HG02870 (cell line): ENCODE measurements around the gene PLCB2.
A peak's percentile ranks its signal among the peaks of the same experiment; 100 is the strongest.

Source experiments
- ATAC-seq: cut with Tn5 transposase; IDR thresholded peaks from one replicate; pipeline ENCODE4 v1.9.1; 2021; ENCODE audit warnings: mild to moderate bottlenecking, moderate library complexity; ENCODE audit not compliant: unreplicated experiment

Gene PLCB2, protein sequence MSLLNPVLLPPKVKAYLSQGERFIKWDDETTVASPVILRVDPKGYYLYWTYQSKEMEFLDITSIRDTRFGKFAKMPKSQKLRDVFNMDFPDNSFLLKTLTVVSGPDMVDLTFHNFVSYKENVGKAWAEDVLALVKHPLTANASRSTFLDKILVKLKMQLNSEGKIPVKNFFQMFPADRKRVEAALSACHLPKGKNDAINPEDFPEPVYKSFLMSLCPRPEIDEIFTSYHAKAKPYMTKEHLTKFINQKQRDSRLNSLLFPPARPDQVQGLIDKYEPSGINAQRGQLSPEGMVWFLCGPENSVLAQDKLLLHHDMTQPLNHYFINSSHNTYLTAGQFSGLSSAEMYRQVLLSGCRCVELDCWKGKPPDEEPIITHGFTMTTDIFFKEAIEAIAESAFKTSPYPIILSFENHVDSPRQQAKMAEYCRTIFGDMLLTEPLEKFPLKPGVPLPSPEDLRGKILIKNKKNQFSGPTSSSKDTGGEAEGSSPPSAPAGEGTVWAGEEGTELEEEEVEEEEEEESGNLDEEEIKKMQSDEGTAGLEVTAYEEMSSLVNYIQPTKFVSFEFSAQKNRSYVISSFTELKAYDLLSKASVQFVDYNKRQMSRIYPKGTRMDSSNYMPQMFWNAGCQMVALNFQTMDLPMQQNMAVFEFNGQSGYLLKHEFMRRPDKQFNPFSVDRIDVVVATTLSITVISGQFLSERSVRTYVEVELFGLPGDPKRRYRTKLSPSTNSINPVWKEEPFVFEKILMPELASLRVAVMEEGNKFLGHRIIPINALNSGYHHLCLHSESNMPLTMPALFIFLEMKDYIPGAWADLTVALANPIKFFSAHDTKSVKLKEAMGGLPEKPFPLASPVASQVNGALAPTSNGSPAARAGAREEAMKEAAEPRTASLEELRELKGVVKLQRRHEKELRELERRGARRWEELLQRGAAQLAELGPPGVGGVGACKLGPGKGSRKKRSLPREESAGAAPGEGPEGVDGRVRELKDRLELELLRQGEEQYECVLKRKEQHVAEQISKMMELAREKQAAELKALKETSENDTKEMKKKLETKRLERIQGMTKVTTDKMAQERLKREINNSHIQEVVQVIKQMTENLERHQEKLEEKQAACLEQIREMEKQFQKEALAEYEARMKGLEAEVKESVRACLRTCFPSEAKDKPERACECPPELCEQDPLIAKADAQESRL

DNA sequence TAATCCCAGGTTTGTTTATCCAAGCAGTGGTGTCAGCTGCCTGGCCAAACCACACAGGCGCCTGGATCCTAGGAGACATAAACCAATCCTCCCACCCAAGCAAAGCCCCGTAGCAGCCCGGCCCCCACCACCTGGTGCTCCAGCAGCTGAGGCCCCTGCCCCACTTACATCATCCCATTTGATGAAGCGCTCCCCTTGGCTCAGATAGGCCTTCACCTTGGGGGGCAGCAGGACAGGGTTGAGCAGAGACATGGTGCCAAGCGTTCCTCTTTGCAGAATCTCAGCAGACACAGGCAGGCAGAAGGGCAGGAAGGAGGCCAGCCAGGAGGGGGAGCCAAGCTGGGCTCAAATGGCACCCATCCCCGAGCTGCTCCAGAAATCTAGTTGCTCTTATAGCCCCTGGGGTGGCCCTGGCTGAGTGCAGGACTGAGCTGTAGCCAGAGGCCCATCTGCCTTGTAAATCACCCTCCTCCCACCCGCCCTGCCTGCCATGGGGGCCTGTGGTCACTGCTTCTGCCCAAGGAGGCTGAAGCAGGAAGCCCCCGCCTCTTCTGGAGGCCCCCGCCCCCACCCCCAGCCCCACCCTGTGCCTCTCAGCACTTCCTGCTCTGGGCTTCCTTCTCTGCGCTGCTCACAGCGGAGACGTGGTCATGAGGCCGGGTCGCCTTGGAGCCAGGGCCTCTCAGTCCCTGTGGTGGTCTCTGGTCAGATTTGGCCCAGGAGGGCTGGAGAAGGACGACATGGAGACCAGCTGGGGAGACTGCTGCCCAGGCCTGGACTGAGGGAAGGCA is at the start of gene PLCB2:
Gene PLCB2 (minus strand): TSS at position 515 of the 791 bp plus-strand sequence. CDS start 263 bp downstream, at position 252.
- ATAC-seq: peak; percentile 59

DNA sequence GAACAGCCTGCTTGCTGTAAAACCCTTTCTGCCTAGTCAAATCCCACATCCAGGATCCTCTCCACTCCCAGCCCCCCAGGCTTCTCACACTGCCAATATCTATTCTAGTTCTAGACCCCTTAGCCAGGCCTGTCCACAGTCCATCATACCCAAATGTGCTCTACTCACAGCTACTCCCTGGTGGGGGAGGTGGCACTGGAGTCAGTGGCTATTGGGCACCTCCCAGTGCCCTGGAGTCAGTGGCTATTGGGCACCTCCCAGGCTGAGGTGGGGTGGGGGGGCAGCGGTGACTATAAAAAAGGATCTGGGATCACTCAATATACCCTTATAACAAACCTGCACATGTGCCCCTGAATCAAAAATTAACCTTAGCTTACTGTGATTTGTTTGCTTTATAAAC is 49.5 kb upstream of the PLCB2 start:
- ATAC-seq: no peak

DNA sequence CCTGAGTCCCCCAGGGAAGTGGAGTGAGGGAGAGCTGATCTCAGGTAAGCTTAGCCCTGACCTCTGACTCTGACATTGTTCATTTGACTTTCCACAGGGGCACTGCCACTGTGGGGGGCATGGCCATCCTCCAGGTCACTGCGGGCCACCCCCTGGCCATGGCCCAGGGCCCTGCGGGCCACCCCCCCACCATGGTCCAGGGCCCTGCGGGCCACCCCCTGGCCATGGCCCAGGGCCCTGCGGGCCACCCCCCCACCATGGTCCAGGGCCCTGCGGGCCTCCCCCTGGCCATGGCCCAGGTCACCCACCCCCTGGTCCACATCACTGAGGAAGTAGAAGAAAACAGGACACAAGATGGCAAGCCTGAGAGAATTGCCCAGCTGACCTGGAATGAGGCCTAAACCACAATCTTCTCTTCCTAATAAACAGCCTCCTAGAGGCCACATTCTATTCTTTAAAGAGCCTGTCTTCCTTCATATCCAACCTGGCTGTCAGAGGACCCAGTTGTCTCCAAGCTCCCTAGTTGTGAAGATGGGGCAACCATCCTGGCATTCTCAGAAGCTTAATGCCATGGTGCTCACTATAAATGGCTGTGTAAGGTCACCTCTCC is 48.3 kb upstream of the PLCB2 start:
- no peak for ATAC-seq

DNA sequence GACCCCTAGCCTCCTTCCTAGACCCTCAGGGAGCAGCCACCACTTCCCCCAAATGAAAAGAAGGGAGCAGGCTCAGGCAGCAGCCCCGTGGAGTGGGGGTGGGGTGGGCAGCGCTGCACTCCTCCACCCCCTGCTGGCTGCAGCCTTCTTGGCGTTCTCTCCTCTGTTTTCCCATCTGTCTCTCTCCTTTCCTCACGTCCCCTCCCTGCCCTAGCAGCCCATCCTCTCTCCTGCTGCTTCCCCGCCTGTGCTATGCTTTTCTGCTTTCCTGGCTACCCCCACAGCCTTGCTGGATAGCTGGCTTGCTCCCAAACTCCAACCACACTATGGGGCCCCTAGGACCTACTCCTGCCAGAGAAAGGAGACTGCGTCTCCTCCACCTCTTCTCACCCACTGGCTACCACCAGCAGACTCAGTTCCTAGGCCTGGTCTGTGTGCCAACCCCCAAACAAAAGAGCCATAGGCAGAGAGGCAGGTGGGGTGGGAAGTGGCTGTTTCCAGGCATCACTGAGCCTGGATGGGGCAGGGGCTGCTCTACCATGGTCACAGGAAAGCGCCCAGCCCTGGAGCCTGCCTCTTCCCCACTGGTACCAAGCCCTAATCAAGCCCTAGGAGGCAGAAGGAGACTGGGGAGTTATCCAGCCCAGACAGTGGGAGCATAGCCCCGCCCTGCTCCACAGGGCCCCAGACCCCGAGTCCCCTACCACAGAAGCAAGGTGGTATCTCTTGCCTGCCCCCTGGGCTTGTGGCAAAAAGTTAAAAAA is 46.9 kb upstream of the PLCB2 start:
- no peak for ATAC-seq

DNA sequence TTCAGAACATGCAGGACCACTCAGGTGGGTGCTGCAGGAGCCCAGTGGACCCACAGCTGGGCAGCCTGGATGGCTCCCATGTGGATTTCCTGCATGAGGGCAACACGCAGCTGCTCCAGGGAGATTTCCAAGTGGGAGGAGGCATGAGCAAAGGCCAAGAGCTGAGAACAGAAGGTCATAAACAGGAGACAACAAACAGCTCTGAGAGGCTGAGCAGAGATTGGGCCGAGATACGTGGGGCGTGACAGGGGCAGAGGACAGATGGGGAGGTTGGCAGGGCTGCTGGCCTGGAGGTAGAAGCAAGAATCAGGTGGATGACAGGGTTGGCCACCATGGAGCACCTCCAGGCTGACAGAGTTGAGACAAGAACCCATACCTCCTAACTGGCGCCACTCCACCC is 46.0 kb upstream of the PLCB2 start:
- no peak for ATAC-seq

DNA sequence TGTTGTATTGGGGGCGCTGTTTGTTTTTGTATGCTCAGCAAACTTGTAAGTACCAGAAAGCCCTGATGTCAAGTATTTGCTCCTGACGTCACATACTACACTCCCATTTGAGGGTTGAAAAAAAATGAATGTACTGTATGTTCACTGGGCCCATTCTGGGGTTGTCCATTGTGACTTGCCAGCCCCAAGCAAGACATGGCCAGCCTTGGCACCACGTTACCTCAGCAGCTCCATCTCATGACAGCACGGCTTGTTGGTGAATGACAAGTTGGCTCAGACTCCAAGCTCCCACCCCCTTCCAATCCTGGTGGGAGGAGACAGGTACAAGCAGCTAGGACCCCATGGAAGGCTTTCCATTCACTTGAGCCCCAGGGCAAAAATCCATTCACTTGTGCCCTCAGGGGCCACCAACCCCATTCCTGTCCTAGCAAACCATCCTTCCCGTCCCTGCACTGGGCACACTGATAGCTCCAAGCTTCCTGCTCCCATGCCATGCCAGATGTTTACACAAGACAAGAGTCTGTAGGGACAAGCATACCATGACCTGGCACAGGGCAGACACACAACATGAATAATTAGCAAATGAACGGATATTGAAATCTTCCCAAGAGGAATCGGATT is 44.7 kb upstream of the PLCB2 start:
- no peak for ATAC-seq

DNA sequence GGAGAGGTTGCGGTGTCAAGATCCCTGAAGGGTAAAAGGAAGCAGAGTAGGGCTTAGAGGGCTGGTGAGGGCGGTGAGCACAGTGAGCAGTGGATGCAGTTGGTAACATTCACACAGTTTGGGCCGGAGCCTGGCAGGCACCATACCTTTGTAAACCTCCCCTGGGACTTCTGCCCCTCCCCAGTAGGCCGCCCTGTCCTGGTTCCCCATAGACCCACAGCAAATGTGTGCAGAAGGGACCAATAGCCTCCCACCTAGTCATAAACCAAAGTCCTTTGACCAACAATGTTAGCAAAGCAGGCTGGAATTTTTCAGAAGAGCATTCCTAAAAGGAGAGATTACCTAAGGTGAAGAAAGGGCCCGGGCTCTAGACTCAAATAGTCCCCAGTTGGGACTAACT is 41.4 kb upstream of the PLCB2 start:
- ATAC-seq: no peak

DNA sequence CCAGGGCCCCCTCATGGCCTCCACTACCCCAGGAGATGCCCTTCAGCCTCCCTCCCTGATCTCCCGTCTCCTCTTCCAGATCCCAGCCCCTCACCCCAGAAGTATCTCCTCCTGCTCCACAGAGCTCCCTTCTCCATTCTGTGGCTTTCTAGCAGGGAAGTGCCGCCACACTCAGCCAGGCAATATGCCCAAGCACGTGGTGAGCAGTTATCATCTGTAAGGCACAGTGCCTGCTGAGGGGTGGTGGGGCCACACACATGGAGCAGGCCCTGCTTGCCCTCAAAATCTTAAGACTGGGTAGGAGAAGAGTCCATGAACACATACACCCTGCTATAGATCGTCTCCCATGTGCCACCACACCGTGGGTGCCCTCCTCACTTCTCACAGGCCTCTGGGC is 40.7 kb upstream of the PLCB2 start:
- ATAC-seq: no peak

DNA sequence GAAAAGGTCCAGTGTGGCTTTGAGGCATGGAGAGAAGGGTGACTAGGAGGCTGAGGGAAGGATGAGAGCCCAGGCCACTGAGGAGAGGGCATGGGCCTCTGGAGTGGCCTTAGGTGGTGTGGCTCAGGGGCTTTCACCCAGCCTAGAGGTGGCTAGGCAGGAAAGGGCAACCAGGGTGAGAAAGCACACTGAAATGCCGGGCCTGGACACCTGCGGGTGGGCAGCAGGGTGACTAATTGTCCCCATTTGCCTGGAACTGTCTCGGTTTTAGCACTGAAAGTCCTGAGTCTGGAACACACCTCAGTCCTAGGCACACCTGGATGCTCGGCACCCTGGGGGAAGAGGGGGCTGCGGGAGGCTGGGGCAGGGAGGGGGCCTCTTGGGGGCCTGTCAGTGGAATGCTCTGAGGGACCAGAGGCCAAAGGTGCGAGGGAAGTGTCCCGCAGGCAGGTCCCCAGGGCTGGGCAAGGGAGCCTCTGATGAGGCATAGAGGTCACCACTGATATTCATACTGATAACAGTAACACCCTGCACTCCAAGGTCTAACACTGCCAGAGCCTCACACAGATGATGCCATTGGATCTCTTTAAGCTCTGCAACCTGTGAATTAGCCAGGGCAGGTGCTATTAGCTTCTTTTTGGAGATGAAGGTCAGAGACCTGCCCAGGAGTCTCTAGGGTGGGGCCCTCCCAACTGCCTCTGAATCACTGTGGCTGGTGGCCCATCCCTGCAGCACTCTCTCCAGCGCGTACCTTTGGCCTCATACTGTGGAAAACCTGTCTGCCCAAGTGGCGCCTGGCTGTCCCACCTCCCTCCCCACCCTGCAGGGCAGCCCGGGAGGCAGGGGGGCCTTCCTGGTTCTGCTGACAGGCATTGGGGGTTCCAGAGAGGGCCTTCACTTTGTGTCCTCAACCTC is 40.1 kb upstream of the PLCB2 start:
- ATAC-seq: no peak

DNA sequence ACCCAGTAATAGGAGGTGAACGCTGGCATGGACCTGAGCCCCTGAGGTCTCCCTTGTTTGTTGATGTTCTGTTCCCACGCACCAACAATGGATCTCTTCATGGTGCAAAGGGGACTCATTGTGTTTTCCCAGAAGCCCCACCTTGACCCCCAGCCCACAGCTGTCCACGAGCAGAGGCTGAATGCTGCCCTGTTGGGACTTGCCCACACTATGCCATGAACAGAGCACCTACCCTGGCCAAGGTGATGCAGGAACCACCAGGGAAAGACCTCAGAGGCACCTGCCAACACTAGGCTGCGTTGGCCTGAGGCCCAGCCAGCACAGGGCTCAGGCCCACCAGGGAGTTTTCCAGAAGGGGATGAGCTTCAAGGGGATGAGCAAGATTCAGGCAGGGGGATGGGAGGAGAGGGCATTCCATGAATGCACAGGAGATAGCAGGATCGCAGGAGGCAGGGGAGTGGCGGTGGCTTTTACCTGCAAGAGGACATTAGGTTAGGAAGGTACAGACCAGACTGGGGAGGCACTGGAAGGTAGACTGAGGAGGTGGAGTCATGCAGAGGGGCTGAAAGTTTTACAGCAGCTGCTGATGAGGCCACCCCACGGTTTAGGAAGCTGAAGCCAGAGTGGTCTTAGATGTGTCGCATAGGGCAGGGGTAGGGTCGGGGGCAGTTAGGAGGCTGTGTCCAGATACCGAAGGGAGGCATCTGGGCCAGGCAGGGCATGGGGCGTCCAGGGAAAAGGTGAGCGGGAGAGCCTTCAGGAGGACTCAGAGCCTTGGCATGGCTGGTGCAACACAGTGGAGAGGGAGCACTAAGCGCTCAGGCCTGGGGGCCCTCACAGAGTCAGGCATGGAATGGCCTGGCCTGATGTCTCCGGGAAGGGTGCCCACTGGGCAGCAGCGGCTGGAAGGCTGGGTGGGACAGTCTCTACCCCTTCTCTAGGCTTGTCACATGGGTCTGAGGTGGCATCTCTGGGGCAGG is 39.1 kb upstream of the PLCB2 start:
- ATAC-seq: no peak

DNA sequence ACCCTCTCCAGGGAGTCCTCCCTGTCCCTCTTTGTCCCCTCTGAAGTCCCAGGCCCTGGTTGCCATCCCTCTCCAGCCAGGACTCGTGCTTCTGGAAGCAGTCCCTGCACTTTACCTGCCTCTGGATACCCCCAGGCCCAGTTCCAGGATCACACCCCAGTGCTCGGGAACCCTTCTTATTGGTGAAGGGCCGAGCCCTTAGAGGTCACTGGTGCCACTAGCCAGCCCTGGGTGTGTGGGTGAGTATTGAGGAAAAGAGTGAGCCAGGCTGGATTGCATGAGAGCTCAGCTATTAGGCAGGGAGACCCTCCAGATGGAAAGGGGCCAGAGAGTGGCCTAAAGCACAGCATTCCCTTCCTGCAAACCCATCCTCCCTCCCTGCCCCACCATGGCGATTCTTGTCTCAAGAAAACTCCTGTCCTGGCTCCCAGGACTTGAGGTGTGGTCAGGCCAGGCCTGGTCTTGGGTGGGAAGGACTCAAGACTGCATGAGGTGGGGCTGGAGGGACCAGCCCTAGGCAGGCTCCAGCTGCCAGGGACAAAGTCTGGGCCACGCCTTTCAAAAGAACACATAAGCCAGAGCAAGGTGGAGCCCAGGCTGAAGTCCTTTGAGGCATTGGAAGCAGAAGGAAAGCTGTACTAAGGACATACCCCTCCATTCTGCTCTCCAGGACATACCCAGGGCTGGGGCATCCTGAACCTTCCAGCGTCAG is 38.3 kb upstream of the PLCB2 start:
- ATAC-seq: no peak

DNA sequence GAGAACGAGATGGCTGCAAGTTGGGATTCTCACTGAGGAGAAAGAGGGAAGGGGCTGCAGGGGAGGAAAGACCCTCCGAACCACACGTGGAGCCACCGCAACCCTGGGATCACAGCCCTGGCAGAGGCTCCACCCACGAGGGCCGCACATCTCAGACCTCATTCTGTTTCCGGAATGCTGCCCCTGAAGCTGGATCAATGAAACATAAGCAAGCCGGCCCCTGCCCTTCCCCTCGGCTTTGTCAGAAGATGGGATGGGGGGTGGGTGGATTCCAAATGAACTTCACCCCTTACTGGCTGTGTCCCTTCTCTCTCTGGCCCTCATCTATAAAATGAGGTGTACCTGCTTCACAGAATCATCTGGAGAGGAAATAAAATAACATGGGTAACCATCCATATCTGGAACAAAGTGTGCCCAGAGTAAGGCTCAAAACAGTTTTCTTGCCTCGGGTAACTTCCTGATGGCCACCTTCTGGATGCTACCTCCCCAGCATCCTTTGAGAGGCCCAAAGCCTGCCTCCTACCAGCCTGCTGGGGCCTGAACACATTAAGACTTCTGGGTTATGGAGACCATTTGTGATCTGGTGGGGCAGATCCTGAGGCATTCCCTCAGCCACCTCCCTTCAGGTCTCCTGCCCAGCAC is 37.6 kb upstream of the PLCB2 start:
- no peak for ATAC-seq

DNA sequence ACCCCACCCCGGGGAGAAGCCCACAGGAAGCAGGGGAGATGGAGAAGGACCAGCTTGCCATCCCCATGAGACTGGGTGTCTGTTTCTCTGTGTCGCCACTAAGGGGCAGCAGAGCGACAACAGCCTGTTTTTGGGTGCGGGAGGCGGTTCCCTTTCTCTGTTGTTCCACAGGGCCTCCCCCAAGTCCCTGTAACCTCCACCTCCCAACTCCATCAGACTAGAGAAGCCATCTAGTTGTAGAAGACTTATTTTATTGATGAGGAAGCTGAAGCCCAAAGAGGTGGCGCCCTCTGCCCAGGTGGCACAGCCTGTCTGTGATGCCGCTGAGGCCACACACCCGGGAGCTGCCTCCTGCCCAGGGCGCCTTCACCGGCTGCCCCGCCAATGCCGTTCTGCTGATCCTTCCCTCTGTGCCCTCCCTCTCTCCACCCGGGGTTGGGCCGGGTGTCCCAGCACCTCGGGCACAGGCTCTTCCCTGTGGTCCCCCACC is 36.9 kb upstream of the PLCB2 start:
- ATAC-seq: no peak

DNA sequence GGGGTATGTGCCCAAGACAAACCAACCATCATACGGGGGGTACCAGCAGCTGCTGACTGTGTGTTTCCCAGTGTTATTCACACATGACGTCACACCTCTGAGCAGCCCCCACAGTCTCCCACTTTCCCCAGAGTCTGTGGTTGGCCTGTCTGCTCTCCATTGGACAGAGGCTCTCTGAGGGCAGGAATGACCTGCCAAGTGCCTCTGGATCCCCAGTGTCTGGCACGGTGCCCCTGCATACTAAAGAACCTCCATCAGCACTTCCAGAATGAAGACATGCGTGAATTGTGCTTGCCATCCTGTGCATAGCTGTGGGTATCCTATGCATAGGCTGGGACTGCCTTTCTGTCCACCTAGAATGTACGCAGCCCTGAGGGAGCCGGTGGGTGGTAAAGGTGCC is 36.5 kb upstream of the PLCB2 start:
- no peak for ATAC-seq

DNA sequence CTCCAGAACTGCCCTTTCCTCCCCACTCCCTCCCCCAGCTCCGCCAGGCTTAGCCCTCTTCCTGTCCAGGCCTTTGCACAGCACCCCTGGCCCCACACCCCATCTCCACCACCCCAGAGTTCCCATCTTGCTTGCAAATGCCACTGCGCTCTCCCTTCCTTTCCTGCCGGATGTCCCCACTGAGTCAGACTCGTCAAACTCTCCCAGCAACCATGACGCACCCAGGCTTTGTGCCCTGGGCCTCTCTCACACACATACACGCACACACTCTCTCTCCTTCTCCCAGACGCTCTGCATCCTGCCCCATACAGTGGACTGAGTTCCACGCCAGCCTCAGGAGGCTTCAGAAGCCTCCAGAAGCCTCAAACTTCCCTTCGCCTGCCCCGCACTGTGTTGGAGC is 35.8 kb upstream of the PLCB2 start:
- ATAC-seq: no peak
